Stimulated activated effector memory CD8-positive, alpha-beta T cell treated with anti-CD3 and anti-CD28 coated beads, Interleukin-12 subunit alpha, Interleukin-12 subunit beta, amount 100 ng/mL, for 72 hours (primary cell): ENCODE results near the gene CHD9.
"Not testable (repeated sequence)": the region's sequence is repeated elsewhere in the genome, so short reads cannot be mapped to it uniquely, and the experiment has no call there.

ENCODE experiments used
- ATAC-seq: fragments of 150-1000 bp; cut with Tn5 transposase; 2 replicates; pipeline ENCODE4 v1.10.0; 2021
- DNase-seq, 2 donors: peaks; one replicate each; pipeline ENCODE4 v3.0.0; 2021 to 2022; ENCODE audit warnings: low spot score in 2 of 2
- H3K27ac Mint-ChIP-seq: one replicate; pipeline ENCODE4 v1.8.0; 2022; ENCODE audit warnings: mild to moderate bottlenecking, mixed read lengths
- H3K36me3 Mint-ChIP-seq: one replicate; pipeline ENCODE4 v1.8.0; 2022; ENCODE audit warnings: mild to moderate bottlenecking, mixed read lengths
- H3K4me1 Mint-ChIP-seq: one replicate; pipeline ENCODE4 v1.8.0; 2022; ENCODE audit warnings: mixed read lengths
- H3K4me3 Mint-ChIP-seq: one replicate; pipeline ENCODE4 v1.8.0; 2022; ENCODE audit warnings: mild to moderate bottlenecking, mixed read lengths
- H3K9me3 Mint-ChIP-seq: one replicate; pipeline ENCODE4 v1.8.0; 2022; ENCODE audit warnings: mixed read lengths

CHD9 gene

DNA sequence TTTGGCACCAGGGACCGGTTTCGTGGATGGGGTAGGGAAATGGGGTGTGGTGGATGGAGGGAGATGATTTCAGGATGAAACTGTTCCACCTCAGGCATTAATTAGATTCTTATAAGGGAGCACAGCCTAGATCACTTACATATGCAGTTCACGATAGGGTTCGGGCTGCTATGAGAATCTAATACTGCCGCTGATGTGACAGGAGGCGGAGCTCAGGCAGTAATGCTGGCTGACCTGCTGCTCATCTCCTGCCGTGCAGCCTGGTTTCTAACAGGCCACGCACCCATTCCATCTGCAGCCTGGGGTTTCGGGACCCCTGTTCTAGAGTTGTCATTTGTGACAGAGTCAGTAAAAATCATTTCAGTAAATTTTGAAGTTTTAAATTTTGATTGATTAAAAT, 99.7 kb downstream of the CHD9 start:
- Mint-ChIP-seq H3K27ac (no peak overlapping the region), H3K4me3 (no peak overlapping the region), H3K4me1 (peaks cover 7% of the 10 kb centered on the region), H3K9me3 (no peaks in the 10 kb centered on the region), H3K36me3 (peaks cover 24% of the 10 kb centered on the region)
- DNase-seq (no peak), ATAC-seq (no peak)

GRCh38 chr16:53156516-53156915, 101.7 kb downstream of the CHD9 start:
- no peak overlapping the region for H3K4me3 Mint-ChIP-seq
- ATAC-seq (peak; percentile 39), DNase-seq (no peak)
- peaks cover 7% of the 10 kb centered on the region for H3K4me1 Mint-ChIP-seq
- H3K9me3 Mint-ChIP-seq = no peaks in the 10 kb centered on the region
- H3K36me3 Mint-ChIP-seq = peaks cover 28% of the 10 kb centered on the region
- H3K27ac Mint-ChIP-seq = no peak overlapping the region

DNA sequence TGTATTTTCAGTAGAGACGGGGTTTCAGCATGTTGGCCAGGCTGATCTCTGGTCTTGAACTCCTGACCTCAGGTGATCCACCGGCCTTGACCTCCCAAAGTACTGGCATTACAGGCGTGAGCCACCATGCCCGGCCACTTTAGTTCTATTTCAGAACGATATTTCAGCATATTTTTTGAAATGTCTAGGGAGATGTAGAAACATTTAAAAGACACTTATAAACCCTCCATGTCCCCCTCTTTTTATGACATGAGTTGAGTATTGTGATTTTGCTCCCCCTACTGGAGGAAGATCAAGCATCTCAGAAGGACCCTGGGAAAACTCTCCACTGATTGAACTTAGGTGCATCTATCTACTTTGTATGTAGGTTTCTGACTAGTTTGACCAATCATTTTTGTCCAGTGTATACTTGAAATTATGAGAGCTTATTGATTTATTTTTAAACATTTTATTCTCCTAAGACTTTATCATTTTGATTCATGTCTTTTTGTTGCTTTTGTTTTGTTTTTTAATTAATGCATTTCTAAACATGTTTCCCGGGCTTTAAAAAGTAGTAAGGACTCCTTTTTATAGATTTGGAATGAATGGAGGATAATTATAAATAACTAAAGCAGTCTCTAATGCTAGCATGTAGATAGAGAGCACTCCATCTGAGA, 105.1 kb downstream of the CHD9 start:
- Mint-ChIP-seq H3K4me3 (no peak overlapping the region), H3K4me1 (peaks cover 7% of the 10 kb centered on the region), H3K9me3 (no peaks in the 10 kb centered on the region), H3K27ac (no peak overlapping the region), H3K36me3 (peaks cover 34% of the 10 kb centered on the region)
- DNase-seq (no peak), ATAC-seq (peak; percentile 70)

DNA sequence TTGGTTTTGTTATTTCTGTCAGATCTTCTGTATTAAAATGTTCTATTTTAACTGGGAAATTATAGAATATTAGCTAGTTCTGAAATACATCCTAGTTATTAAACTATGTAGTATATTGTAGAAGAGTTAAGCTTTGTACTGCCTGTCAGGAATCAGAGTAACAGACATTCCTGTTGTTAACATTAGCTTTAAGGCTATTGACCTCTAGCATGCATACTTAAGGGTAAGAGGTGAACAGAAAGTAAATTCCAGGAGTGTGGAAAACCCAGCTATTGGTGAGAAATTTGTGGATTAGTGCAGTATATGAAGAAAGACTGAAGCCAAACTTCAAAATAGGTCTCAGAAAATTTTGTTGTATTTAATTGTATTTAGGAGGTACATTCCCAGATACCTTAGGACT, 111.3 kb downstream of the CHD9 start:
- H3K9me3 Mint-ChIP-seq = no peaks in the 10 kb centered on the region
- DNase-seq (no peak), ATAC-seq (no peak)
- peaks cover 12% of the 10 kb centered on the region for H3K4me1 Mint-ChIP-seq
- no peak overlapping the region for H3K27ac Mint-ChIP-seq
- H3K4me3 Mint-ChIP-seq = no peak overlapping the region
- peaks cover 7% of the 10 kb centered on the region for H3K36me3 Mint-ChIP-seq

GRCh38 chr16:53168744-53169143, 114.0 kb downstream of the CHD9 start:
- Mint-ChIP-seq H3K9me3 (no peaks in the 10 kb centered on the region), H3K27ac (no peak overlapping the region), H3K4me1 (peaks cover 12% of the 10 kb centered on the region), H3K4me3 (no peak overlapping the region), H3K36me3 (peaks cover 7% of the 10 kb centered on the region)
- no peak for ATAC-seq
- no peak for DNase-seq

- ATAC-seq (no peak), DNase-seq (no peak)
- Mint-ChIP-seq H3K4me3 (no peak overlapping the region), H3K27ac (no peak overlapping the region), H3K36me3 (peaks cover 5% of the 10 kb centered on the region), H3K4me1 (peaks cover 9% of the 10 kb centered on the region), H3K9me3 (no peaks in the 10 kb centered on the region)
These were observed 117.7 kb downstream of the CHD9 start for GRCh38 chr16:53172517-53172916.

- Mint-ChIP-seq H3K9me3 (no peaks in the 10 kb centered on the region), H3K27ac (no peak overlapping the region), H3K36me3 (peaks cover 5% of the 10 kb centered on the region), H3K4me3 (no peak overlapping the region), H3K4me1 (peaks cover 9% of the 10 kb centered on the region)
- ATAC-seq (no peak), DNase-seq (no peak)
These were observed 120.3 kb downstream of the CHD9 start for GRCh38 chr16:53175118-53175517.

DNA sequence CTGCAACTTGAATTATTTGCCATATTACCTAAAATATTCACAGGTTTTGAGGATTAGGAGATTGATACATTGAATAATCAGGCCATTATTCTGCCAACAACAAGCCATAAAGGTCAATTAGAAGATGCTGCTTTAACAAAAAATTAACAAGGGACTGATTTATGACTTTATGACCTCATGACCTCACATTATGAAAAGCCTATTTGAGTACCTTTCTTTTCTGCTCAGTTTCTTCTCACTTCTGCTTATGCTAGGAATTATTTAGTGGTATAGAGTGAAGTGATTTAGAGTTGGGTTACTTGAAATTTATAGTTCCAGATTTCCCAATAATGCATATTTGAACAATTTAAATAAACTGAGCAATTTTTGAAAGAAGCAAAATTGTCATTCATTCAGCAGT, 121.6 kb downstream of the CHD9 start:
- Mint-ChIP-seq H3K4me1 (peaks cover 9% of the 10 kb centered on the region), H3K36me3 (peaks cover 11% of the 10 kb centered on the region), H3K9me3 (no peaks in the 10 kb centered on the region), H3K27ac (no peak overlapping the region), H3K4me3 (no peak overlapping the region)
- no peak for DNase-seq
- ATAC-seq = no peak

DNA sequence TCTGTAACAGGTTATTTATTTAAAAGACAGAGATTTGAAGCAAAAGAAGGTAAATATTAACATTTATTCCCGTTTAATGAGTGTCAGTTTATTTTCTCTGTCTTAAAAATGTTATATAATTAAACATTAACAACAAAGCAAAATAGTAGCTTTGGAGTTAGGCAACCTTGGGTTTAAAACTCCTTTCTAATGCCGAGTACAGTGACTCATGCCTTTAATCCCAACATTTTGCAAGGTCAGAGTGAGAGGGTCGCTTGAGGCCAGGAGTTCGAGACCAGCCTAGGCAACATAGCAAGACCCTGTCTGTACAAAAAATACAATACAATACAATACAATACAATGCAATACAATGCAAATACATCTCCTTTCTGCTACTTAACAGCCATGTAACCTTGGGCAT, 128.7 kb downstream of the CHD9 start:
- peaks cover 11% of the 10 kb centered on the region for H3K9me3 Mint-ChIP-seq
- H3K4me3 Mint-ChIP-seq = no peak overlapping the region
- peaks cover 5% of the 10 kb centered on the region for H3K4me1 Mint-ChIP-seq
- peaks cover 6% of the 10 kb centered on the region for H3K36me3 Mint-ChIP-seq
- no peak for DNase-seq
- no peak for ATAC-seq
- H3K27ac Mint-ChIP-seq = no peak overlapping the region

DNA sequence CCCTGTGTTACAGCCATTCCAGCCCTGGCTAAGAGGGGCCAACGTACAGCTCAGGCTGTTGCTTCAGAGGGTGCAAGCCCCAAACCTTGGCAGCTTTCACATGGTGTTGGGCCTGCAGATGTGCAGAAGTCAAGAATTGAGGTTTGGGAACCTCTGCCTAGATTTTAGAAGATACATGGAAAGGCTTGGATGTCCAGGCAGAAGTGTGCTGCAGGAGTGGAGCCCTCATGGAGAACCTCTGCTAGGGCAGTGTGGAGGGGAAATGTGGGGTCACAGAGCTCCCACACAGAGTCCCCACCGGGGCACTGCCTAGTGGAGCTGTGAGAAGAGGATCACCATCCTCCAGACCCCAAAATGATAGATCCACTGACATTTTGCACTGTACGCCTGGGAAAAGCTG, 130.9 kb downstream of the CHD9 start:
- H3K4me1 Mint-ChIP-seq, DNase-seq, H3K36me3 Mint-ChIP-seq, H3K4me3 Mint-ChIP-seq, ATAC-seq, H3K27ac Mint-ChIP-seq: not testable (repeated sequence)
- H3K9me3 Mint-ChIP-seq = peaks cover 11% of the 10 kb centered on the region

DNA sequence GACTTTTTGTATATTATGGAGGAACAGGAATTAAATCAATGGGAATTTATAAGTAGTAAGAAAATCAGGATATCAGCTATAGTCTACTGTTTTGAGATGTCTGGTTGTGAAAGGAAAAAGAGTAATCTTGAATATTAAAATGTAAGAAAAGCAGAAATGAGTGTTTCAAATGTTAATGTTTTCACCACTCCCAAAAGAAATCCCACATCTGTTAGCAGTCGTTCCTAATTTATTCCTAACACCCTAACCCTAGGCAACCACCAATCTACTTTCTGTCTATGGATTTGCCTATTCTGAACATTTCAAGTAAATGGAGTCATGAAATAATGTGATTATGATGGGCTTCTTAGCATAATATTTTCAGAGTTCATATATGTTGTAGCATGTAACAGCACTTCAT, 133.0 kb downstream of the CHD9 start:
- peaks cover 11% of the 10 kb centered on the region for H3K9me3 Mint-ChIP-seq
- no peak for ATAC-seq
- H3K27ac Mint-ChIP-seq = no peak overlapping the region
- no peak overlapping the region for H3K4me3 Mint-ChIP-seq
- no peaks in the 10 kb centered on the region for H3K36me3 Mint-ChIP-seq
- peaks cover 18% of the 10 kb centered on the region for H3K4me1 Mint-ChIP-seq
- no peak for DNase-seq

DNA sequence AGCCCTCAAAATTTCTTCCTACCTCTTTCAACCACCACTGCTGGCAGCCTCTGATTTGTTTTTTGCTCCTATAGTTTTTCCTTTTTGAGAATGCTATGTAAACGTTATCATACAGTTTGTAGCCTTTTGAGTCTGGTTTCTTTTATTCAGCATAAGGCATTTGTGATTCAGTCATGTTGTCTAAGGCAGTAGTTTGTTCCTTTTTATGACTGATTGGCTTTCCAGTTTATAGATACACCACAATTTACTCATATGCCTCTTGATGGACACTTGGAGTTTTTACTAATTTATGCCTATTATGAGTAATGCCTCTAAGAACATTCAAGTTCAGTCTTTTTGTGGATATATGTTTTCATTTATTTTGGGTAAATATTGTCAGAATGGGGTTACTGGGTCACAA, 136.6 kb downstream of the CHD9 start:
- peak; percentile 73 for ATAC-seq
- Mint-ChIP-seq H3K36me3 (no peaks in the 10 kb centered on the region), H3K4me1 (peaks cover 20% of the 10 kb centered on the region), H3K4me3 (no peak overlapping the region), H3K27ac (no peak overlapping the region), H3K9me3 (peaks cover under 1% of the 10 kb centered on the region)
- DNase-seq = no peak

DNA sequence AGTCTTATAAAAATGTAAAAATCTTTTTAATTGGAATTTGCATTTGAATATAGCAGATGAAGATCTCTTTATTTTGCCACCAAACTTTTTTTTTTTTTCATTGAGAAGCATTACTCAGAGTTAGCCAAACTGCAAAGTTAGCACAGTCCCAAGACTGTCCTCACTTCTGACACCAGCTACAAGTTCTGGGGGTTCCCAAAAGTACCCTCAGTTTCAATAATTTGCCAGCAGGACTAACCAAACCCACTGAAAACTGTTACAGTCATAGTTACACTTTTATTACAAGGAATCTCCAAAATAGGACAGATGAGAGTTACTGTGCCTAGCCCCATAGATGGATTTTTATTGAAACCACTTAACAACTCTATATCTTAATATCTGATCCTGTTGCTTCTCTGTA, 144.1 kb downstream of the CHD9 start:
- peaks cover 9% of the 10 kb centered on the region for H3K36me3 Mint-ChIP-seq
- peak; percentile 79 for ATAC-seq
- no peaks in the 10 kb centered on the region for H3K9me3 Mint-ChIP-seq
- DNase-seq = no peak
- H3K4me3 Mint-ChIP-seq = no peak overlapping the region
- H3K27ac Mint-ChIP-seq = no peak overlapping the region
- H3K4me1 Mint-ChIP-seq = peaks cover 31% of the 10 kb centered on the region

- peak overlapping the region; percentile 65 for H3K27ac Mint-ChIP-seq
- no peaks in the 10 kb centered on the region for H3K9me3 Mint-ChIP-seq
- no peak for ATAC-seq
- DNase-seq = no peak
- peaks cover 9% of the 10 kb centered on the region for H3K36me3 Mint-ChIP-seq
- H3K4me3 Mint-ChIP-seq = no peak overlapping the region
- H3K4me1 Mint-ChIP-seq = peaks cover 27% of the 10 kb centered on the region
These were observed 147.1 kb downstream of the CHD9 start for GRCh38 chr16:53201900-53202299.

GRCh38 chr16:53202398-53202797, 147.6 kb downstream of the CHD9 start:
- Mint-ChIP-seq H3K36me3 (peaks cover 9% of the 10 kb centered on the region), H3K9me3 (no peaks in the 10 kb centered on the region), H3K4me1 (peaks cover 26% of the 10 kb centered on the region), H3K4me3 (no peak overlapping the region), H3K27ac (peak overlapping the region; percentile 65)
- no peak for ATAC-seq
- DNase-seq = no peak

- ATAC-seq = peak; percentile 51
- peaks cover 23% of the 10 kb centered on the region for H3K4me1 Mint-ChIP-seq
- no peak for DNase-seq
- no peaks in the 10 kb centered on the region for H3K9me3 Mint-ChIP-seq
- H3K4me3 Mint-ChIP-seq = peak overlapping the region; percentile 58
- no peaks in the 10 kb centered on the region for H3K36me3 Mint-ChIP-seq
- H3K27ac Mint-ChIP-seq = peak overlapping the region; percentile 80
These were observed 153.3 kb downstream of the CHD9 start for GRCh38 chr16:53207810-53208752.
